Measurements from ENCODE around the gene RNF214. TPM values are rescaled to one million over a fixed set of nuclear protein-coding genes. Genes with fewer than 3 reads are reported as not detected.

RNF214 gene
- total and polyA plus RNA-seq, 2 of the 4 experiments (the other 2 are of a cell fraction): 7.9 to 14.8 TPM

DNA sequence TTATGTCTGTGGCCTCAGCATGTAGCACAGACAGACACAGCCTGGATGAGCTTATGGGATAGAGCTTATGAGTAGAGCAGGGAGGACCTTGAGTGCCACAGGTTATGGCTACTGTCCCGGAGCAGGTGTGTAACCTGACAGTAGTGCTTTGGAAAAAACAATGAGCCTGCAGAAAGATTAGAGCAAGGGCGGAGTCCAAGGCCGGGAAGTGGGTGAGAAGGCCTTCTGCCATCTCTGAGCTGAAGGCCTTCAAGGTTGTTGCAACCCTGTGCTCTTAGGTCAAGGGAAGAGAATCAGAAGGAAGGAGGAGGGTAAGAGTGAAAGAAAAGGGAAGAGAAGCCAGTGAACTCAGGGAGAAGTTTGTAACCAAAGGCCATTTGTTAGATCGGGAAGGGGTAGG is 37.2 kb upstream of the RNF214 start:
- no peak for ATAC-seq (ENCODE audit: low read depth)
- Histone ChIP-seq H2AK5ac (ENCODE audit: low read depth, low read length) (no peak overlapping the region), H3K79me1 (ENCODE audit: low read depth in 1 of 2, low read length in 2 of 2) (peaks cover 10 to 22% of the 10 kb centered on the region in 2 experiments; a peak in 3 of 4 replicates), H2BK15ac (ENCODE audit: low read depth, low read length) (no peak overlapping the region), H4K8ac (ENCODE audit: low read depth in 2 of 2, low read length in 2 of 2) (no peak overlapping the region), H4K20me1 (ENCODE audit: insufficient read depth, low read length) (peaks cover 7% of the 10 kb centered on the region; the same call in 1 of the 2 replicates), H3K14ac (replicated peaks; ENCODE audit: low read depth, low read length) (no peak overlapping the region), H3K4ac (ENCODE audit: low read depth, low read length) (no peak overlapping the region), H2AK9ac (replicated peaks; ENCODE audit: low read depth, low read length, poor library complexity) (no peak overlapping the region), H3K4me1 (ENCODE audit: control insufficient read depth, insufficient read depth, low read length) (peaks cover 13% of the 10 kb centered on the region), H3K9me1 (ENCODE audit: insufficient read depth, low read length) (peaks cover 13% of the 10 kb centered on the region), H2BK120ac (ENCODE audit: low read depth, low read length) (no peak overlapping the region), H3K56ac (ENCODE audit: extremely low read depth, insufficient read depth, low read length) (no peak overlapping the region), H3K4me3 (ENCODE audit: insufficient read depth, low read depth, low read length) (no peak overlapping the region), H2AFZ (replicated peaks; ENCODE audit: low read length, poor library complexity) (no peak overlapping the region), H3K36me3 (ENCODE audit: control insufficient read depth, insufficient read depth, low read length) (peaks cover 35% of the 10 kb centered on the region), H3K9me3 (ENCODE audit: control insufficient read depth, insufficient read depth, low read length) (no peaks in the 10 kb centered on the region), H4K91ac (ENCODE audit: insufficient read depth, low read depth, low read length) (no peak overlapping the region), H3K18ac (ENCODE audit: low read depth, low read length) (no peak overlapping the region), H3K27me3 (ENCODE audit: control insufficient read depth, insufficient read depth, low read length) (no peaks in the 10 kb centered on the region), H3K9ac (ENCODE audit: low read depth, low read length) (no peak overlapping the region), H2BK5ac (ENCODE audit: low read depth, low read length, poor library complexity, severe bottlenecking) (no peak overlapping the region), H3K23ac (ENCODE audit: low read depth, low read length) (no peak overlapping the region), H4K5ac (ENCODE audit: low read depth, low read length) (no peak overlapping the region), H2BK20ac (ENCODE audit: low read depth, low read length) (no peak overlapping the region), H3K27ac (ENCODE audit: insufficient read depth, low read length) (no peak overlapping the region), H3K4me2 (ENCODE audit: low read depth, low read length) (no peak overlapping the region)
- ChIA-PET CTCF (no interaction called here), POLR2A (ENCODE audit: unreplicated experiment) (interaction anchor here (1.1 kb wide), 1 partner anchor 16 kb away, joined by 4 read pairs; no protein-coding TSS in a partner anchor)
- dilution Hi-C loops (cut with HindIII; ENCODE audit: low sequenced_read_pairs, unreplicated experiment): no loop called here
- intact Hi-C loops (cut with micrococcal nuclease): no loop called here
- BruUV-seq (replicated peaks): no TSS peak
- TF ChIP-seq USF2 (IDR thresholded peaks at IDR 0.05; ENCODE audit: low read depth, low read length) (no peak), MXI1 (IDR thresholded peaks at IDR 0.05; ENCODE audit: borderline replicate concordance, low read depth, low read length) (no peak), RAD21 (IDR thresholded peaks at IDR 0.05; ENCODE audit: low read length) (no peak), ELK1 (IDR thresholded peaks at IDR 0.05; ENCODE audit: borderline replicate concordance, low read depth, low read length) (no peak), MAFK (IDR thresholded peaks at IDR 0.05; ENCODE audit: low read depth, low read length) (no peak), MAZ (IDR thresholded peaks at IDR 0.05; ENCODE audit: borderline replicate concordance, low read depth, low read length) (no peak), BHLHE40 (IDR thresholded peaks at IDR 0.05; ENCODE audit: low read depth, low read length) (no peak), POLR2A (IDR thresholded peaks at IDR 0.05; ENCODE audit: low read depth, low read length) (no peak), CHD1 (IDR thresholded peaks at IDR 0.05; ENCODE audit: low read depth, low read length) (no peak), SMC3 (IDR thresholded peaks at IDR 0.05; ENCODE audit: low read depth, low read length) (no peak), RCOR1 (IDR thresholded peaks at IDR 0.05; ENCODE audit: insufficient replicate concordance, low read length) (no peak), FOS (IDR thresholded peaks at IDR 0.05; ENCODE audit: low read depth, low read length) (no peak), RFX5 (IDR thresholded peaks at IDR 0.05; ENCODE audit: low read depth, low read length) (no peak), CEBPB (IDR thresholded peaks at IDR 0.05; ENCODE audit: low read depth, low read length) (no peak), NFE2L2 (IDR thresholded peaks at IDR 0.05; ENCODE audit: low read depth, low read length) (no peak)
- TF ChIP-seq, protein P1, sequence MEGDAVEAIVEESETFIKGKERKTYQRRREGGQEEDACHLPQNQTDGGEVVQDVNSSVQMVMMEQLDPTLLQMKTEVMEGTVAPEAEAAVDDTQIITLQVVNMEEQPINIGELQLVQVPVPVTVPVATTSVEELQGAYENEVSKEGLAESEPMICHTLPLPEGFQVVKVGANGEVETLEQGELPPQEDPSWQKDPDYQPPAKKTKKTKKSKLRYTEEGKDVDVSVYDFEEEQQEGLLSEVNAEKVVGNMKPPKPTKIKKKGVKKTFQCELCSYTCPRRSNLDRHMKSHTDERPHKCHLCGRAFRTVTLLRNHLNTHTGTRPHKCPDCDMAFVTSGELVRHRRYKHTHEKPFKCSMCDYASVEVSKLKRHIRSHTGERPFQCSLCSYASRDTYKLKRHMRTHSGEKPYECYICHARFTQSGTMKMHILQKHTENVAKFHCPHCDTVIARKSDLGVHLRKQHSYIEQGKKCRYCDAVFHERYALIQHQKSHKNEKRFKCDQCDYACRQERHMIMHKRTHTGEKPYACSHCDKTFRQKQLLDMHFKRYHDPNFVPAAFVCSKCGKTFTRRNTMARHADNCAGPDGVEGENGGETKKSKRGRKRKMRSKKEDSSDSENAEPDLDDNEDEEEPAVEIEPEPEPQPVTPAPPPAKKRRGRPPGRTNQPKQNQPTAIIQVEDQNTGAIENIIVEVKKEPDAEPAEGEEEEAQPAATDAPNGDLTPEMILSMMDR (conservative IDR thresholded peaks at IDR 0.05; ENCODE audit: low read depth, low read length): no peak
- WGBS, 2 experiments (ENCODE audit: extremely low coverage in 2 of 2, insufficient read length in 1 of 2): 86% methylated on average over 3 of the region's 4 CpGs; no CpG with 5 or more reads in 1 of the 2 experiments
- no peak for DNase-seq
- in situ Hi-C loops (cut with MboI; ENCODE audit: low sequenced_read_pairs): no loop called here
